Measurements from ENCODE around the gene STIP1.

DNA sequence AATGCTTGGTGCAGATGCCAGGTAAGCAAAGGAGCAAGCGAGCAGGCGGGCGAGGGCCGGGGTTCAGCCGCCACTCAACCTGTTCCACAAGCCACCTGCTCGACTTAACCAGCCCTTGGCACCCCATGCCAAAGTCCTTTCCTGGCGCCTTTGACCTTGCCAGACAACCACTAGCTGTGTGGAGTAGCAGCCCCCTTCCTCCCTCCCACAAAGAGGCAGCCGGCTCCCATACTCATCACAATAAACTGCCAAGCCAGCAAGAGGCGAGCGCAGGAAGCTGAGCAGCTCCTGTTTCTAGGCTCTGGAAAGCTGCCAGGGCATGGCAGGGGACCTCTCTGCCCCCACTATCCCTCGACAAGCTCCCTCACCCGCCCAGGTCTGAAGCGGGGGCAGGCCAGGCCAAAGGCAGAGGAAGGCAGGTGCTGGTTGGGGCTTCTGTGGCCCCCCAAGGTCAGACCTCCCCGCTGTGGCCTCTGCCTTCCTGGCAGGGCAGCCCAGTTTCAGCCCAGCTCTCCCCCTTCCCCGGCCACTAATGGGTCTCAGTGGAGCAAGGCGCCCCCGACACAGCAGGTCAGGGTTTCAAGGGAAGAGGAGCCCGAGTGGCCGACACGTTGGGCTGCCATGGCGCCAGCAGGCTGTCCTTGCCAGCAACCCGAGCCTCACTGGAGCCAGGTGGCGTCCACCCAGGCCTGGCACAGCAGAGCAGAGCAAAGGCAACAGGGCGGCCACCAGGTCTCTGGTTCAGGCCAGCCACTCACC, 35.3 kb upstream of the STIP1 start:
- TF ChIP-seq, protein P1, sequence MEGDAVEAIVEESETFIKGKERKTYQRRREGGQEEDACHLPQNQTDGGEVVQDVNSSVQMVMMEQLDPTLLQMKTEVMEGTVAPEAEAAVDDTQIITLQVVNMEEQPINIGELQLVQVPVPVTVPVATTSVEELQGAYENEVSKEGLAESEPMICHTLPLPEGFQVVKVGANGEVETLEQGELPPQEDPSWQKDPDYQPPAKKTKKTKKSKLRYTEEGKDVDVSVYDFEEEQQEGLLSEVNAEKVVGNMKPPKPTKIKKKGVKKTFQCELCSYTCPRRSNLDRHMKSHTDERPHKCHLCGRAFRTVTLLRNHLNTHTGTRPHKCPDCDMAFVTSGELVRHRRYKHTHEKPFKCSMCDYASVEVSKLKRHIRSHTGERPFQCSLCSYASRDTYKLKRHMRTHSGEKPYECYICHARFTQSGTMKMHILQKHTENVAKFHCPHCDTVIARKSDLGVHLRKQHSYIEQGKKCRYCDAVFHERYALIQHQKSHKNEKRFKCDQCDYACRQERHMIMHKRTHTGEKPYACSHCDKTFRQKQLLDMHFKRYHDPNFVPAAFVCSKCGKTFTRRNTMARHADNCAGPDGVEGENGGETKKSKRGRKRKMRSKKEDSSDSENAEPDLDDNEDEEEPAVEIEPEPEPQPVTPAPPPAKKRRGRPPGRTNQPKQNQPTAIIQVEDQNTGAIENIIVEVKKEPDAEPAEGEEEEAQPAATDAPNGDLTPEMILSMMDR (IDR thresholded peaks at IDR 0.05; ENCODE audit: low read length), result no peak
- TF ChIP-seq EZH2 (IDR thresholded peaks at IDR 0.05; ENCODE audit: borderline replicate concordance, low read length), result no peak

All from OCI-LY1 (cell line).